Calu3 (cell line): ENCODE measurements around the gene LGALS4. TPM values are rescaled to one million over a fixed set of nuclear protein-coding genes. Genes with fewer than 3 reads are reported as not detected.
A peak's percentile ranks its signal among the peaks of the same experiment; 100 is the strongest.

Experiments
- BruUV-seq: library from RNA; stranded (reverse); fragments of 400-500 nt; replicated peaks from 2 replicates; lab custom pipeline; 2021; lab: Mats Ljungman, UMichigan
- CTCF ChIA-PET: fragments of 300-600 bp; sonication (Branson Sonifier 250); formaldehyde crosslinking; loops from one replicate; lab custom pipeline; 2022; ENCODE audit warnings: antibody characterized with exemption; lab: Charles Lee
- DNase-seq: peaks from one replicate; pipeline ENCODE4 v3.0.0; 2022
- H3K27ac Mint-ChIP-seq: one replicate; pipeline ENCODE4 v1.8.0; 2022; ENCODE audit warnings: mixed read lengths; ENCODE audit not compliant: unreplicated experiment
- H3K27me3 Mint-ChIP-seq: one replicate; pipeline ENCODE4 v1.8.0; 2022; ENCODE audit warnings: mixed read lengths; ENCODE audit not compliant: unreplicated experiment
- H3K36me3 Mint-ChIP-seq: one replicate; pipeline ENCODE4 v1.8.0; 2022; ENCODE audit warnings: mild to moderate bottlenecking, moderate library complexity, mixed read lengths; ENCODE audit not compliant: insufficient read depth, unreplicated experiment
- H3K4me1 Mint-ChIP-seq: one replicate; pipeline ENCODE4 v1.8.0; 2022; ENCODE audit warnings: mild to moderate bottlenecking, low read depth, mixed read lengths; ENCODE audit not compliant: unreplicated experiment
- H3K4me3 Mint-ChIP-seq: one replicate; pipeline ENCODE4 v1.8.0; 2022; ENCODE audit warnings: mild to moderate bottlenecking, low read depth, moderate library complexity, mixed read lengths; ENCODE audit not compliant: unreplicated experiment
- H3K9me3 Mint-ChIP-seq: one replicate; pipeline ENCODE4 v1.8.0; 2022; ENCODE audit warnings: low read depth, mixed read lengths; ENCODE audit not compliant: unreplicated experiment
- intact Hi-C: fragments of 100-400 bp; cut with micrococcal nuclease; formaldehyde crosslinking; loops from one replicate; pipeline ENCODE4 v1.10.0; 2022; ENCODE audit not compliant: unreplicated experiment
- total RNA-seq: library from RNA; stranded (reverse); gene quantifications from 2 replicates; pipeline ENCODE4 v1.2.3, GENCODE V29; 2022
- TF ChIP-seq, protein P1 (sequence below): fragments of 200-600 bp; IDR thresholded peaks from one replicate; pipeline ENCODE4 v1.8.0; 2022; ENCODE audit warnings: antibody characterized with exemption; ENCODE audit not compliant: unreplicated experiment

LGALS4 gene
- total RNA-seq, 1 experiment from 2014 or later: 321 TPM

DNA sequence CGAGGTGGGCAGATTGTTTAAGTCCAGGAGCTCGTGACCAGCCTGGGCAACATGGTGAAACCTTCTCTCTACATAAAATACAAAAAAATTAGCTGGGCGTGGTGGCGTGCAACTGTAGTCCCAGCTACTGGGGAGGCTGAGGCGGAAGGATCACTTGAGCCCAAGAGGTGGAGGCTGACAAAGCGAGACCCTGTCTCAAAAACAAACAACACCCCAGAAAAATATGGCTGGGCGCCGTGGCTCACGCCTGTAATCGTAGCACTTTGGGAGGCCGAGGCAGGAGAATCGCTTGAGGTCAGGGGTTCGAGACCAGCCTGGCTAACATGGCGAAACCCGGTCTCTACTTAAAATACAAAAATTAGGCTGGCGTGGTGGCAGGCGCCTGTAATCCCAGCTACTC lies 40.5 kb upstream of the LGALS4 start:
- TF ChIP-seq, protein P1, sequence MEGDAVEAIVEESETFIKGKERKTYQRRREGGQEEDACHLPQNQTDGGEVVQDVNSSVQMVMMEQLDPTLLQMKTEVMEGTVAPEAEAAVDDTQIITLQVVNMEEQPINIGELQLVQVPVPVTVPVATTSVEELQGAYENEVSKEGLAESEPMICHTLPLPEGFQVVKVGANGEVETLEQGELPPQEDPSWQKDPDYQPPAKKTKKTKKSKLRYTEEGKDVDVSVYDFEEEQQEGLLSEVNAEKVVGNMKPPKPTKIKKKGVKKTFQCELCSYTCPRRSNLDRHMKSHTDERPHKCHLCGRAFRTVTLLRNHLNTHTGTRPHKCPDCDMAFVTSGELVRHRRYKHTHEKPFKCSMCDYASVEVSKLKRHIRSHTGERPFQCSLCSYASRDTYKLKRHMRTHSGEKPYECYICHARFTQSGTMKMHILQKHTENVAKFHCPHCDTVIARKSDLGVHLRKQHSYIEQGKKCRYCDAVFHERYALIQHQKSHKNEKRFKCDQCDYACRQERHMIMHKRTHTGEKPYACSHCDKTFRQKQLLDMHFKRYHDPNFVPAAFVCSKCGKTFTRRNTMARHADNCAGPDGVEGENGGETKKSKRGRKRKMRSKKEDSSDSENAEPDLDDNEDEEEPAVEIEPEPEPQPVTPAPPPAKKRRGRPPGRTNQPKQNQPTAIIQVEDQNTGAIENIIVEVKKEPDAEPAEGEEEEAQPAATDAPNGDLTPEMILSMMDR: no peak
- CTCF ChIA-PET: interaction anchor here (0.6 to 3.3 kb wide), 4 partner anchors 10 to 78 kb away, joined by 3 to 19 read pairs (median 6); partner anchors contain the start of genes MRPS12 and SARS2
- intact Hi-C loops: loop anchor here (5.0 kb wide), 1 partner anchor 34 kb away; no protein-coding TSS in a partner anchor
- no TSS peak for BruUV-seq
- peaks cover 51% of the 10 kb centered on the region for H3K36me3 Mint-ChIP-seq
- no peak for DNase-seq
- H3K4me3 Mint-ChIP-seq: peak overlapping the region; percentile 82
- H3K27me3 Mint-ChIP-seq: peaks cover 14% of the 10 kb centered on the region
- peak overlapping the region; percentile 98 for H3K27ac Mint-ChIP-seq
- H3K9me3 Mint-ChIP-seq: no peaks in the 10 kb centered on the region
- peaks cover 21% of the 10 kb centered on the region for H3K4me1 Mint-ChIP-seq

DNA sequence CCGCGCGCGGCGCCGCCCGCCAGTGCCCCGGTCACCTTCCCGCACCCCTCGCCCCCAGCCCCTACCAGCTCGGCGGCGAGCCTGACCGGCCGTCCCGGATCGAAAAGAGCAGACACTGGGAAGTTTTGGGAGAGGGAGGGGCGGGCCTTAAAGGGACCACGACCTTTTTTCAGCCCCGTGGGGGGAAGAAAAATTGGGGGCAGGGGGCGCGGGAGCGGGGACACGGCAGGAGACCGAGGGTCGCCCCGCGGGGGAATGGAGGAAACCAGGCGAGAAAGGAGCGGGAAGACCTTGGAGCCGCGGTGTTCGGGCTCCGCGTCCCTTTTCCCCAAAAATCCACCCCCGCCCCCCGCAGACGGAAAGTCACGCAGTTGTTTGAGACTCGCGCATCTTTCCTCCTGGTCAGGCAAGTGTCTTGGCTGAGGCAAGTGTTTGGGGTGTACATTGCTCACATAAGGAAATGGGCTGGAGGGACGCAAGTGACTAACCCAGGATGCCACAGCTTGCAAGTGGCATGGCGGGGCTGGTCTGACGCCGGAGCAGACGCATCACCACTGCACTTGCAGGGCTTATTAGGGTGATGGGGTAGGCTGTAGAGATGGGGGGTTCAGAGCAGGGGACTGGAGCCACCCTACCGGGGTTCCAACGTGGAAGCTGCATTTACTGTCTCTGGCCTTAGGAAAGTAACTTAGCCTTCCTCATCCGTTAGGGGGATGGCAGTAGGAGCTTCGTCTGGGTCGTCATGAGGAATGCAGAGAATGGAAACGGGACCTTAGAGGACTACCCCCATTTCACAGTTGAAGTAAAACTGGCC lies 39.7 kb upstream of the LGALS4 start:
- Mint-ChIP-seq H3K9me3 (no peaks in the 10 kb centered on the region), H3K36me3 (peaks cover 58% of the 10 kb centered on the region), H3K4me1 (peaks cover 29% of the 10 kb centered on the region), H3K27me3 (peaks cover 14% of the 10 kb centered on the region), H3K4me3 (peak overlapping the region; percentile 82), H3K27ac (peak overlapping the region; percentile 98)
- TF ChIP-seq, protein P1: no peak
- no TSS peak for BruUV-seq
- intact Hi-C loops: loop anchor here (5.0 kb wide), 1 partner anchor 35 kb away; no protein-coding TSS in a partner anchor
- peak; percentile 65 for DNase-seq
- CTCF ChIA-PET: interaction anchor here (0.5 to 3.3 kb wide), 6 partner anchors 10 to 79 kb away, joined by 3 to 19 read pairs (median 4); partner anchors contain the start of genes MRPS12 and SARS2

DNA sequence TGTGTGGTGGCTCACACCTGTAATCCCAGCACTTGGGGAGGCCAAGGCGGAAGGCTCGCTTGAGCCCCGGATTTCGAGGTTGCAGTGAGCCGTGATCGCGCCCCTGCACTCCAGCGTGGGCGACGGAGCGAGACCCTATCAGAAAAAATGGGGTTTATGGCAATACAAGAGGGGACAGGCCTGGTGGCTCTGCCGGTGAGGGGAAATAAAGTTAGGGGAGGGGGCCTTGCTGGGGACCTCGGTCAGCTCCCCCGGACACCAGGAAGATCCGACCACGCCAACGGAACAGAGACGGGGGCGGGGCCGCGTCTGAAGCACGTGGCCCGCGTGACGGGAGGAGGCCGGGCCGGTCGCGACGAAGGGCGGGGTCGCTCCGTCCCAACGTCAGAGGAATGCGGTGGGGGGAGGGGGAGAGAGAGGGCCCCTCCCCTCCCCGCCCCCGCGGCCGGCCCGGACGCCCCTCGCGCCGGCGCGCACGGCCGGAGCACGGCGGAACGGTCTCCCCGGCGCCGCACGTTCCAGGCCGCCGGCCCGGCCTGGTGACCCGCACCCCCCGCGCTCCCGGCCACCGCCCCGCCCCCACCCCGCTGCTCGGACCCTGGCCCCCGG lies 39.0 kb upstream of the LGALS4 start:
- CTCF ChIA-PET: interaction anchor here (0.7 to 3.3 kb wide), 3 partner anchors 11 to 457 kb away, joined by 3 to 19 read pairs (median 4); no protein-coding TSS in a partner anchor
- Mint-ChIP-seq H3K4me3 (peak overlapping the region; percentile 82), H3K4me1 (peaks cover 36% of the 10 kb centered on the region), H3K27me3 (peaks cover 14% of the 10 kb centered on the region), H3K27ac (peak overlapping the region; percentile 98), H3K36me3 (peaks cover 65% of the 10 kb centered on the region), H3K9me3 (no peaks in the 10 kb centered on the region)
- intact Hi-C loops: loop anchor here (5.0 kb wide), 1 partner anchor 36 kb away; no protein-coding TSS in a partner anchor
- TF ChIP-seq, protein P1: no peak
- DNase-seq: peak; percentile 99
- no TSS peak for BruUV-seq

DNA sequence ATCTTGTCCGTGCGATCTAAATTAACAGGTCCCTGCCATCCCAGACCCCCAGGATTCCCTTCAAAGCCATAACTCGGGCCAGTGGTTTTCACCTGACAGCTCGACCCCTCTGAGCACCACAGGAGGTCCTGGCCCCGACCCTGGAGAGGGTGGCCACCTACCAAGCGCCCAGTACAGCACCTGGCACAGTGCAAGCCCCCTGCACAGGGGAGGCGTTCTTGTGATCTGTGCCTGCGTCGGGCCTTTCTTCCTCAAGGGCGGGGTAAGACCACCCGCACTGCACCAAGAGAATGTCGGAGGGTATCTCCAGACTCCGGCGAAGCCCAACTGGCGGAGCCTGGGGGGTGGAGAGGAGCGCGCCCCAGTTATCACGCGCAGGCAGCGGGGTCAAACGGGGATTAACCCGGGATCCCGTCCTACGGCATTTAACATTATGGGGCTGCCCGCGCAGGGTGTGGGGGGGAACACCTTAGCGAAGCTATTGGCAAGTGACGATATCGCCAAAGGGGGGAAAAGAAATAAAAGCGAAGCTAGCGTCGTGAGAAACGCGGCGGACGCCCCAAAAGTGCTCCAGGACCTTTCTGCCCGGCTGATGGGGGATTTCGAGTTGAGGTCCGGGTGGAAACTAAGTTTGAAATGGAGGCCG lies 38.4 kb upstream of the LGALS4 start:
- BruUV-seq: TSS peak; percentile 11
- intact Hi-C loops: loop anchor here (1.0 to 5.0 kb wide), 2 partner anchors 36 to 79 kb away; partner anchors contain the start of genes MRPS12 and SARS2
- peaks cover 14% of the 10 kb centered on the region for H3K27me3 Mint-ChIP-seq
- peaks cover 72% of the 10 kb centered on the region for H3K36me3 Mint-ChIP-seq
- no peak for DNase-seq
- no peaks in the 10 kb centered on the region for H3K9me3 Mint-ChIP-seq
- TF ChIP-seq, protein P1: no peak
- CTCF ChIA-PET: interaction anchor here (0.7 to 3.3 kb wide), 4 partner anchors 12 to 457 kb away, joined by 3 to 19 read pairs (median 4); no protein-coding TSS in a partner anchor
- H3K4me1 Mint-ChIP-seq: peaks cover 36% of the 10 kb centered on the region
- peak overlapping the region; percentile 98 for H3K27ac Mint-ChIP-seq
- peak overlapping the region; percentile 82 for H3K4me3 Mint-ChIP-seq
